ENCODE results near the gene TAOK2. TPM values are rescaled to one million over a fixed set of nuclear protein-coding genes. Genes with fewer than 3 reads are reported as not detected.
"Not testable (repeated sequence)": the region's sequence is repeated elsewhere in the genome, so short reads cannot be mapped to it uniquely, and the experiment has no call there.

The TAOK2 gene
- total RNA-seq, 1 donor from 2014 or later, result 130 TPM

DNA sequence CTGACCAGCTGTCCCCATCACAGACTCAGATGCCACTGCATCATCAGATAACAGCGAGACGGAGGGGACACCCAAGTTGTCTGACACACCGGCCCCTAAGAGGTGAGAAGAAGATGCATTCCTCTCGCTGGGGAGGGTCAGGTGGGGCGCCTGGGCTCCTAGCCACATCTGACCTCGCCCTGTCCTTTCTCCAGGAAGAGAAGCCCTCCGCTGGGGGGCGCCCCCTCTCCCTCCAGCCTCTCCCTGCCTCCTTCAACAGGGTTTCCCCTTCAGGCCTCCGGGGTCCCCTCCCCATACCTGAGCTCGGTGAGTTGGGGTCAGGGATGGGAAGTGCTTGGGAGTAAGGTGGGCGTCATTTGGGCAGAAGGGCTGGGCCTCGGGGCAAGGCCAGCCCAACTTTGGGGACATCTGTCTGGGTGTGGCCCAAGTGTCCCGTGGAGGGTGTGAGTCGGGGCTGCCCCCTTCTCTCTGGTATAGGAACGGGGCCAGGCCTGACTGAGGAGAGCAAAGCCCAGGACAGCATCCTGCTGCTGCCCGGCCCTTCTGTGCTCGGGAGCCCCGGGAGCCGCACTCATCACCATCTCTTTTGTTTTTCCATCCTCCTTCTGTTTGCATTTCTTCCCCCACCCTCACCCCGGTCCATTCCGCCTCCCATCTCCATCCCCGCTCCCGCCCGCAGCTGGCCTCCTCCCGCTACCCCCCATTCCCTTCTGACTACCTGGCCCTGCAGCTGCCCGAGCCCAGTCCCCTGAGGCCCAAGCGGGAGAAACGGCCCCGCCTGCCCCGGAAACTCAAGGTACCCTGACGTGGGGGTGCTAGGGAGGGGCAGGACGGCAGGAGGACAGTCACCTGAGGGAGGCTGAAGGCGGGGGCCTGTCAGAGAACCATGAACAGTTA lies 27.3 kb downstream of the TAOK2 start:
- no peak for DNase-seq (ENCODE audit: extremely low read depth, low read depth, low spot score)

DNA sequence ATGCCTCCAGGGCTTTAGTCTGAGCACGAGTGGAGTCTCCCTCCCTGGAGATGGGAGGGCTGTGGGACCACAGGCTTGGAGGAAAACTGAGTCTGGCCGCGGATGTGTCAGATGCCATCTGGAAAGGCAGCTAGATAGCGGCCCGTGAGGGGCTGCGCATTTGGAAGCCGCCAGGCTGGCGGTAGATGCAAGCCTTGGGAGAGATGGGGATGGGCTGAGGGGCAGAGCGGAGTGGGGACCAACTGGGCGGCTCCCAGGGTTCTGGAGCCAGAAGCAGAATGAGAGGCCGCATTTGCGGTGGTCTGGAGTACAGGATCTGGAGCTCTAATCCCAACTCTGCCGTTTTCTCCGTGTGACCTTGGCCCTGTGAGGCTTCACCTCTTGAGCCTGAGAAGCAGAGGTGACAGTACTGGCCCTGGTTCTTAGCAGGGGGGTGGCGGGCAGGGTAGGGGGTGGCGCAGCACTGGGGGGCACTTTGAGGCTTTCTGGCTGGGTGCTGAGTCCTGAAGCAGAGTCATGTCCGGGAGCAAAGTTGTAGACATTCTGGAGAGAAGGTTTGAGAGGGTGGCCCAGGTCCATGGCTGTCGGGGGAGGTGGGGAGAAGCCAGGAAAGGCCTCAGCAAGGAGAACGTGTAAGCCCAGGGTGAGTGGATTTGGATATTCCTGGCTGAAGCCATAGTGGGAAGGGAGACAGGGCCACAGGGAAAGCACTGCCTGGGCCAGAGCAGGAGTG lies 29.1 kb downstream of the TAOK2 start:
- DNase-seq (ENCODE audit: extremely low read depth, low read depth, low spot score), result no peak

DNA sequence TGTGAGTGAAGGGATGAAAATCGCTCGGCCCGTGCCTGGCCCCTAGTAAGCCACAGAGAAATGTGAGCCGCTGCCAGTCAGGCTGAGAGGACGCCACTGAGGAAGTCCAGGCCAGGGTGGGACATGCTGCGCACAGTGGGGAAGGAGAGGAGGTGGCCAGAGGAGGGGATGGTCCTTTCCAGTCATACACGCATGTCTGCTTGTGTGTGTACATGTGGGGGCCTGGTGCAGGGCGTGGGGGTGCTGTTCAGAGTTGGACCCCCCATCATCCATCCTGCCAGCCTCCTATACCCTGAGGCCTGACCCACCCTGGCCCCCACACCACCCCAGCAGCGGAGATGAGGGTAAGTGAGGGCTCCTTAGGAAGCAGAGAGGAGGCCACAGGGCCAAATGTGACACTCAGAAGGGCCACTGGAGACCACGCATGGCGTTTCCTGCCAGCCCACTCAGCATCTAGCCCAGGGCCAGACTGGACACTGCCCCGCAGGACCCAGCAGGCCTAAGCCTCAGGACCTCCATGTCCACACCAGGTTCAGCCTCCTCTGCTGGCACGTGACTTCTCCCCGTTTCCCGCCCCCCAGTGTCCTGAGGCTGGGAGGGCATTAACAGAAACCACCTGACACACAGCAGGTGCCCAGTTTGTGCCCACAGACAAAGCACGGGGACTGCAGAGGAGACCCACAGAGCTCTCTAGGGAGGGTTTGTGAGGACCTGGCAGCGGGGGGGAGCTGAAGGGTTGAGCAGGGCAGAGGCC lies 30.2 kb downstream of the TAOK2 start:
- no peak for DNase-seq (ENCODE audit: extremely low read depth, low read depth, low spot score)

DNA sequence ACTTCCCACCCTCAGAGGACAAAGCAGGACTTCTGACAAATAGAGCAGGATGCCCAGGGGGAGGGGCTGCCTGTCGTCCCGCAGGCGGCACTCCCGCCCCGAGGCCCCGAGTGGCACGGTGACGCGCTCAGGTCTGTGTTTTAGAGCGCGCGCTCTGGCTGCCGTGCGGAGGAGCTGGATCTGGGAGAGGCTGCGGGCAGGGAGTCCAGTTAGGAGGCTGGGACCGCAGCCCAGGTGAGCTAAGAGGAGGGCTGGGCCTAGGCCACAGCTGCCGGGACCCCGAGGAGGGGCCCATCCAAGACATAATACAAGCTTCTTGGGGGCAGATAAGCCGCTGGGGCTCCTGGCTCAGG lies 30.7 kb downstream of the TAOK2 start:
- no peak for DNase-seq (ENCODE audit: extremely low read depth, low read depth, low spot score)

DNA sequence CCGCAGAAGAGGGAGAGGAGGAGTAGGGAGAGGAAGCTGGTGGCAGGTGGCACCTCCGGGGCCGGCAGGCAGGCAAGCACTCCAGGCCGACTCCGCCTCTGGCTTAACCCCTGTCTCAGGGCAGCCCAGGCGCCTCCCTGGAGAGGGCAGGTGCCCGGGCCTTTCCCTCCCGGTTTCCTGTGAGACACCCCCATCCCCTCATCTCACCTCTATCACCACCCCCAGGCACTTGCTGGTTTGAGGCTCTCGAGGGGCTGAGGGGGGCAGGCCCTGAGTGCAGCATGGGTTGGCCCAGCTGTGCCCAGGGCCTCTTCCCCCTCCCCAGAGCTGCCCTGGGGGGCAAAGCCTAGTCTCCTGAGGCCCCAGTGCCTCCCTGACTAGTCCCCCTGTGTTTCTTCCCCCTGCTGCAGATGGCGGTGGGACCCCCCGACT lies 31.2 kb downstream of the TAOK2 start:
- no peak for DNase-seq (ENCODE audit: extremely low read depth, low read depth, low spot score)

DNA sequence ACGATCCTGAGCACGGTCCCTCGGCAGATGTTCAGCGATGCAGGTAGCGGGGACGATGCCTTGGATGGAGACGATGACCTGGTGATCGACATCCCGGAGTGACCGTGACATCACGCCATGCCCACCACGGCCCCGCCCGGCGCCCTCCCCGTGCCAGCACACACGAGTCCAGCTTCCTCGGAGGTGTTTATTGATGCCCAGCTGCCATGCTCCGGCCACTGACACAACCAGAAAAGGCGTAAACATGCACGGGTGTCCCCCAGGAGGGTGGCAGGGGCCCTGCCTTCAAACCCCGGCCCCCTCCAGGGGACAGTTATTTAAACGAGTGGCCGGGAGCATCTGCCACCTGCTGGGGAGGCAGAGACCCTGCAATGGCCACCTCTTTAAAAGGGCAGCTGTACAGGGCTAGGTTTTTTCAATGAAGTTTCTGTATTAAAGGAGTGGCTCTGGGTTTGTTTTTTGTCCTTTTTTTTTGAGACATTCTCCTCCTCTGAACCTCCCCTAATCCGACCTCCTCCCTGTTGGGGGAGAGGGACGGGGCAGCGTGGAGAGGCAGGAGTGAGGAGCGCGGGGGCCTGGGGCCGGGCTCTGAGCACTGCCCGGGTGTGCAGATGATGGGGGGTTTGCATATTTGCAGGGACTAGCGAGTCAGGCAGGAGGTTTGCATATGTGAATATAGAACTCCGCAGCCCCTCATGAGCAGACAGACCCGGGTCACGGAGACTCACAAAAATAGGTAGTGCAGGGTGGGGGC lies 31.9 kb downstream of the TAOK2 start:
- no peak for DNase-seq (ENCODE audit: extremely low read depth, low read depth, low spot score)

DNA sequence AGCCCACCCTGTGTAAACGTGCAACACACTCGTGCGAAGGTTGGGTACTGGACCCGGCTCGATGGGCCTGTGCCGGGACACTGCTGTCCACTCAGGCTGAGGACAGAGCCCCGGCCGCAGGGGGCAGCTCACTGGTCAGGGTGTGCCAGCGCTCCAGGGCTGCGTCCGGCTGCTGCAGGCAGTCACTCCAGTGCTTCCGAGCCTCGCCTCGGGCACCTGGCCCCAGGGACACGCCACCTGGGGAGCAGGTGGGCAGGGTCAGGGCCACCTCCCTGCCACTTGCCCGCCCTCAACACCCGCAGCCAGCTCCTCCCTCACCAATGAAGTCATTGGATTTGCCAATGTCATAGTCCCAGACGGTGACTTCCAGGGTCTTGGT lies 32.4 kb downstream of the TAOK2 start:
- DNase-seq (ENCODE audit: extremely low read depth, low read depth, low spot score), result no peak

DNA sequence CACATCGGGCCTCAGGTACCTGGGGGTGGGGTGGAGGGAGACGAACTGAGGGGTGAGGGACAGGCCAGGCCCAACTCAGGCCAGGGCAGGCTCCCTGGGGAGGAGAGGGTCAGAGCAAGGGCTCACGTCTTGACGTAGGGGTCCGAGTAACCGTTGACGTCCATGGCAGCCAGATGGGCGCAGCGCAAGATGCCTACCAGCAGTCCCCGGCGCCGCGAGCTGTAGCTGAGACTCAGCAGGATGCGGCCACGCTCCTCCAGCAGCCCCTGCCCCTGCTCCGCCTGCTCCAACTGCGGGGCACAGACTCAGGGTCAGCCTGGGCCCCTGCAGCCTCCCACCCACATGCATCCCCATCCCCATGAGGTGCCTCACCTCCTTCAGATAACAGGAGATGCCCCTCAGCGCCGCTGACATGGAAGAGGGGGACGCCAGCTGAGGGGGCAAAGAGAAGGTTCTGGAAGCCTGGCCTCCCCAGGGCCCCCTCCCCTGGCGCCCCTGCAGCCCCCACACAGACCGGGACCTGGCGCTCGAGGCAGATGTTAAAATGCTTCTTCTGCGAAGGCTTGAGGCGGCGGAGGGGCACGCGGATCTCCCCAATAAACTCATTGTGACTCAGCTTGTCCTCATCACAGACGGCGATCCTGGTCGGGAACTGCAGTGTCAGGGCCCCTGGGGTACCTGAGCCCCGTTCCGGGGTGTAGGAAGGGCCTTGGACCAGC lies 33.1 kb downstream of the TAOK2 start:
- no peak for DNase-seq (ENCODE audit: extremely low read depth, low read depth, low spot score)

DNA sequence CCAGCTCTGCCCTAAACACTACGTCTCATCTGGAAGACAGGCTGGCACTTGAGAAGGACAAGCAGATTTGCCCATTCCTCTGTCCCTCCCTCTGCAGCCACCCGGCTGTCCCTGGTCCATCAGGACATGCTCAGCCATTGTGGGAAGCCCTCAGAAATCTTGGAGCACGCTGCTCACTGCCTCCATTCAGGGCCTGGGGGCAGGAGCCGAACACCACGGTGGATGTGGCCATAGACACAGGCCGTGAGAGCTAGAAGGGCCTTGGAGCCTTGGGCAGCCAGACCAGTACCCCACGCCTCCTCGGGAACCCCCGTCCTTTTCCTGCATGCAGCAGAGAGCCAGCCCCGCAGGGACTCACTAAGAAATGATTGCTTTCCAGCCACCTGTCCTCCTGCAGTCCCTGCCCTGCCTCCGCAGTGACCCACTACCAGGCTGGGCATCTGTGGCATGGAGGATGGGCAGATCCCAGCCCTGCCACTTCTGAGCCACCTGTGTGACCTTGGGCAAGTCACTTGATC lies 33.8 kb downstream of the TAOK2 start:
- no peak for DNase-seq (ENCODE audit: extremely low read depth, low read depth, low spot score)

DNA sequence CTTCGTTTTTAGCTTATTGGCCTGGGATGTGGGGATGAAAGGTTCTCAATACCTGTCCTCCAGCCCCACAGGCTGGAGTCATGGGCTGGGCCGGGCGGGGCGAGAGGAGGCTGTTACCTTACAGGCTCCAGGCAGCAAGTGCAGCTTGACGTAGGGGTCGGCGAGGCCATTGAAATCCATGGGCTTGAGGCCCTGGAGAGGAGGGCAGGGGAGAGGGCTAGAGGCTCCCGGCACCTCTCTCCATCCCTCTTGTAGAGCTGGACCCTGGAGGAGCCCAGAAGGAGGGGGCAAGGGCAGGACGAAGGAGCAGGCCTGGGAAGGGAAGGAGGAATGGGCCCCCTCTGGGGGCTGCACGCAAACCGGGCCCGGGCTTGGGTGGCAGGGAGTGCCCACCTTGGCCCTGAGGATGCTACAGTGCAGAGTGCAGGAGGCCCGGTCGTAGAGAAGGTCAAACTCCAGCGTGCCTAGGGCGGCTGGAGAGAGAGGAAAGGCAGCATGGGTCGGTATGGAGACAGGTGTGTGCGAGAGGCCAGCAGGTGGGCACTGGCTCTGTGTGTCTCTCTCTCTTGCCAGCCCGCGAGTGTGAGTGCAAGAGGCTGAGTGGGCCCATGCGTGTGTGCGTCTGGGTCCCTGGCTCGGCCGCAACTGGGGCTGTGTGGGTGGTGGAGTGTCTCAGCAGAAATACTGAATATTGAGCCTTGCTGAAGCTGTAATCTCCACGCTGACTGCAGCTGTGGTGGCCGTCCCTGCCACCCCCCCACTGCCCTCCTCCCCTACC lies 35.6 kb downstream of the TAOK2 start:
- no peak for DNase-seq (ENCODE audit: extremely low read depth, low read depth, low spot score)

DNA sequence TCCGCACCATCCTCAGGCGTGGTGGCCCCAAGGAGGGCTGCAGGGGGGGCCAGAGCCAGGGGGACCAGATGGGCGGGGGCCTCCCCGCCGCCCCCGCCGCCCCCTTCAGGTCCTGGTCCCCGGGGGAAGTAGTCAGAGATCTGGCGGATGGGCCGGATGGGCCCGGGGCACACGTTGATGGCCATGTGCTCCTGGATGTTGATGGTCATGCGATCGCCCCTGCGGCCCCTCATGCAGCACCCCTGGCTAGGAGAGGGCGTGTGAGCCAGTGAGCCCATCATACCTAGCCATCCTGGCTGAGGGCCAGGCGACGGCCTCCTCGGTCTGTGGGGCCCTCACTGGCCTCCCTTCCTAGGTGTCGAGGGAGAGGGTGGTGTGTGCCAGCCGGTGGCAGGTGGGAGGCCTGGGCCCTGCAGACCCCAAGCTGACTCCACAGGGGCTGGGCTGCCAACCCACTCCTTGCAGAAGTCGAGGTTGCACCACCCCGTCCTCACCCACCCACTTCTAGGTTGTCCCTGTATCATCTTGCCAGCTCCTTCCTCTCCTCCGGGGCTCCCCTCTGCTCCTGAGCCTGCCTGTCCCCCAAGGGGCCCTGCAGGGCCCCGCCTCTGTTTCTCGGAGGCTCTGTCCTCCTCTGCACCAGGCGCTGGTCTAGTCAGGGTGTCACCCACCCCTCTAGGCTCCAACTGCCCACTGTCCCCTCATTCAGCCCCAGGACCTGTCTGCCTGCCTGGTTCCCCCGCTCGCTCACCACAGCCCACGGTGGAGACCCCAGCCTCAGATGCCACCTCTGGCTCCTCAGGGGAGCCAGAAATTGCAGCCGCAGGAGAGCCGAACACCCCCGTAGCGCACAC lies 36.5 kb downstream of the TAOK2 start:
- no peak for DNase-seq (ENCODE audit: extremely low read depth, low read depth, low spot score)

DNA sequence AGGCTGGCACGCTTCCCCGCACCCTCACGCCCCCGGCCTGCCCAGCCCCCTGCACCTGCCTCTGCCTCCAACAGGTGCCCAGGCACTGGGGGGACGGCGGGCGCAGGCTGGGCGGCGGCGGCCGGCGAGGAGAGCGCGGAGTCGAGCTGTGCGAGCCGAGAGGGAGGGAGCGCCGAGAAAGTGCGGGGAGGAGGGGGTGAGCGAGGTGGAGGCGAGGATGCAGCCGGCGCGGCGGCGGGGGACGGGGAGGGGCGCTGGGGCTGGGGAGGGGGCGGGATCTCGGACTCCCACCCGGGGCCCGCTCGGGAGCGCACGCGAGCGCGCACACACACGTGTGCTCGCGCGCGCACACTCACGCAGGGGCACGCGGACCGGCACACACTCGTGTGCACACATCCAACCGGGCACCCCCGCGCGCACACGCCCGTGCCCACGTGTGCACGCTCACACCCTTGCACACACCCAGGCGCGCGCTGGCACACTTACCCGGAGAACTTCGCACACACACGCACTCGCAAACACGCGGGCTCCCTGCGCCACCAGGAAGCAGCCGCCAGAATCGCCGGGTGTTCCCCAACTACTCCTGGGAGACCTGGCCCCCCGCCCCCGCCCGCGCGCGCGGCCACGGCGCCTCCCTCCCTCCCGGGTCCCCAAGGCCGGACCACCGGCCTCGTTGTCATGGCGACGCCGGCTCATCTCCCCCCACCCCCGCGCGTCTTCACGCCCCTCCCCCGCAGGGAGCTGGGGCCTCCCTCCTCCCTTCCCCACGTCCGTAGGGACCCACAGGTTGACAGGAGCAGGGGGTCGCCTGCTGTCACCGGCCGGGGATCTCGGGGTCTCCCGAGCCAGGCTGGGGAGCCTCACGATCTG lies 37.4 kb downstream of the TAOK2 start, which contains the start of gene DOC2A:
Gene DOC2A, minus strand, starts transcription at position 184 of the 870 bp plus-strand sequence. CDS start 805 bp downstream, outside the sequence.
- no peak for DNase-seq (ENCODE audit: extremely low read depth, low read depth, low spot score)

DNA sequence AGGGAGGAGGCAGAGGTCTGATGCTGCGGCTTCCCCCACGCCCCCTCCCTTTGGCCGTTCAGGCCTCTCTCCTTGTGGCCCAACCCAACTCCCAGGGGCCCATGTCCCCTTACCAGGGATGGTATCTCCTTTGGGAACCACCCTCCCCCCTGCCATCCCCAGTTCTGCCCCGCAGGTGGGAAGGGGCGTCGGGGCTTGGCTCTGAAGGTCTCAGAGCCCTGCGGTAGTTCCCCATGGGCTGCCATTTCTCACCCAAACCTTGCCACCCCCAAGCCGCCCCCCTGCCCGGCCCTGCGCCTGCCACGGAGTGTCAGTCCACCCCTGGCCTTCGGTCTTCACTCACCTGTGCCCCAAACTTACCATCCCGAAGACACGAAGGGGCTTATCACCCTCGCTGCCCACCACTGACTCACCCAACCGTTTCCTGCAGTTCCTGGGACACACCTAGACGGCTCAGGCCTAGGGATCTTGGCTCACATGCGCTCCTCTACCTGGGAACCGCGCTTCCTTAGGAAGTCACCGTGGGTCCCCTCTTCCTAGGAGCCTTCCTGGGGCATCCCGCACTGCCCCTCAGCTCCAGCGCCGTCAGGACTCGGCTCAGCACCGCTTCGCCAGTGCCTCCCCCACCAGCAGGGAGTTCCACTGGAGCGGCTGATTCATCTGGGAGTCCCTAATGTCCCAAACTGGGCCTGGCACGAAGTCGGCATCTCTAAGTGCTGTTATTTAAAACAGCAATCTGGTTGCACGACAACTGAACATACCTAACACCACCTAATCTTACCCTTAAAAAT lies 38.2 kb downstream of the TAOK2 start:
- no peak for DNase-seq (ENCODE audit: extremely low read depth, low read depth, low spot score)

DNA sequence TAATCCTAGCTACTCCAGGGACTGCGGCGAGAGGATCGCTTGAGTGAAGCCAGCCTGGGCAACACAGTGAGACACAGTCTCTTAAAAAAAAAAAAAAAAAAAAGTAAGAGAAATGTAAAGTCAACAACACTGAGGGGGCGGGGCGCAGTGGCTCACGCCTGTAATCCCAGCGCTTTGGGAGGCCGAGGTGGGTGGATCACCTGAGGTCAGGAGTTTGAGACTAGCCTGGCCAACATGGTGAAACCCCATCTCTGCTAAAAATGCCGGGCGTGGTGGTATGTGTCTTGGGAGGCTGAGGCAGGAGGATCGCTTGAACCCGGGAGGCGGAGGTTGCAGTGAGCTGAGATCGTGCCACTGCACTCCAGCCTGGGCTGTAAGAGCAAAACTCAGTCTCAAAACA lies 38.9 kb downstream of the TAOK2 start:
- DNase-seq (ENCODE audit: extremely low read depth, low read depth, low spot score), result not testable (repeated sequence)

DNA sequence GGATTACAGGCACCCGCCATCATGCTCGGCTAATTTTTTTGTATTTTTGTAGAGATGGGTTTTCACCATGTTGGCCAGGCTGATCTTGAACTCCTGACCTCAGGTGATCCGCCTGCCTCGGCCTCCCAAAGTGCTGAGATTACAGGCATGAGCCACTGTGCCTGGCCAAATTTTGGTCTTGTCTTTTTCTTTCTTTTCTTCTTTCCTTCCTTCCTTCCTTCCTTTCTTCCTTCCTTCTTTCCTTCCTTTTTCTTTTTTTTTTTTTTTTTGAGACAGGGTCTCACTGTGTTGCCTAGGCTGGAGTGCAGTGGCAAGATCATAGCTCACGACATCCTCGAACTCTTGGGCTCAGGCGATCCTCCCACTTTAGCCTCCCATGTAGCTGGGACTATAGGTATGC lies 41.8 kb downstream of the TAOK2 start:
- DNase-seq (ENCODE audit: extremely low read depth, low read depth, low spot score), result not testable (repeated sequence)

DNA sequence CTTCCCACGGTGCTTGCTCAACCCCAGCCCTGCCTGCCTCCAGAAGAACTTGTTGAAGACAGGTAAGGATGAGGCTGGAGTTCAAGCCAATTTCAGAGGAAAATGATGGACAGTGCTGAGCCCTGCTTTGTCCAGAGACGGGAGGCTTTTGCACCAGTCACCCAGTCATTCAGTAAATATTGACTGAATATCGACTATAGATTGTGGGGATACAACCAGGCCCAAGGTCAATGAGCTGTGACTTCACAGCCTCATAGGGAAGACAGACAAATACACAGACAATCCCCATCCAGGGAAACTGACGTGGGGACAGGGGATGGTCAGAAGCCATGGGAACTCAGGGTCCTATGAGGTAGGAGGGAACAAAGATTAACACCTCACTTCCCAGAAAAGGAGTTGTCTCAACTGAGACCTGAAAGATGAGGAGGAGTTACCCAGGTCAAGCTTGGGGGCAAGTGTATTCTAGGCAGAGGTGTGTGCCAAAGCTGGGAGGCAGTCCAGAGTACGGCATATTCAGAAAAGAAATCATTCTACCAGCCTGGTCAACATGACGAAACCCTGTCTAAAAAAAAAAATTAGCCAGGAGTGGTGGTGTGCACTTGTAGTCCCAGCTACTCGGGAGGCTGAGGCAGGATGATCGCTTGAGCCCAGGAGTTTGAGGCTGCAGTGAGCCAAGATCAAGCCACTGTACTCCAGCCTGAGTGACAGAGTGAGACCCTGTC lies 43.0 kb downstream of the TAOK2 start:
- DNase-seq (ENCODE audit: extremely low read depth, low read depth, low spot score), result no peak
